ENCODE data around the gene MAP4K4.
"Not testable (repeated sequence)": the region's sequence is repeated elsewhere in the genome, so short reads cannot be mapped to it uniquely, and the experiment has no call there.

Gene MAP4K4

DNA sequence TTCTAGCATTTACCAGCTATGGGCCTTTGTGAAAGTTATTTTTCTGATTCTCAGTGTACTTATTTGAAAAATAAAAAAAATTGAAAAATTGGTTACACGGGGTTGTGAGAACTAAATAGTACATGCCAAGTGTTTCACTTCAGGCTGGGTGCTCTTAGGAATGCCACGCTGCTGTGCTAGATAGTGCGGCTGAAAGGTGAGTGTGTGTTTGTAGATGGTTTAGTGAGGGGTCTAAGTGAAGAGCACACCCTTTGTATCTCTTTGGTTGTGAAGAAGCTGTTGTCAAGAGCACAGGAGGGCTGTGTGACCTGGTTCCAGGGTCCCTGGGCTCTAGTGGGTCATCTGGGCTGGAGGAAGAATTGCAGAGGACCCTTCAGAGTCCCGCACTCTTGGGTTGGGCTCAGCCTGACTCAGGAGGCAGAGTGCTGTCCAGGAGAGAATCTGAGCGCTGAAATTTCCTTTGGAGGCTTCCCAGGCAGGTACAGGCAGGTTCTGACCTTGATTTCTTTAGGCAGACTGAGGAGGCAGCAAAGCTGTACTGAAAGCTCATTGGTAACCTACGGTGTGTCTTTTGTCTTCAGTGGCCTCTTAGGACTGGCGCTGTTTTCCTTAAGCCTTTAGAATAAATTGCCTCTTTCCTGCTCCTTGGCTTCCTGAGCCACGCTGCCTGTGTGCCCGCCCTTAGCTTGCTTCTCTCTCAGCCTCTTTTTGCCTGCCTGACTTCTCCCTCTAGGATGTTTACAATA lies 44.4 kb downstream of the MAP4K4 start:
- FAIRE-seq (no peak), DNase-seq (ENCODE audit: low spot score) (no peak)

GRCh38 chr2:101742547-101742946 lies 45.0 kb downstream of the MAP4K4 start:
- FAIRE-seq: no peak
- DNase-seq (ENCODE audit: low spot score): no peak

DNA sequence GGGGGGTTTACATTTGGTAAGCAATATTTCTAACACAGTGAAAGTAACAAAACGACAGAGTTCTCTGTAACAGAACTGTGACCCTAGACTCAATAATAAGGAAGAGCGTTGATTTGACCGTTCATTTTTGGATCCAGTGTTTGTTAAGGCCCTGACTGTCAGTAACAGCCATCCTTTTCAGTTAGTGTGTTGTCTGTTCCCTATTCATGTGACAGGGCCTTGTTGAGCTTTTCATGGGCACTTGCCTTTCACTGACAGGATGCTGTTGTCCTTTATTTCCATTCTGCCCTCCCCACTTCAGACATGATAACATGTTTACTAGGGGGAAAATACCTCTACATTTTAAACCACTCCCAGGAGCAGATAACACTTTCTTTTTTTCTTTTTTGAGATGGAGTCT lies 45.8 kb downstream of the MAP4K4 start:
- FAIRE-seq (no peak), DNase-seq (ENCODE audit: low spot score) (no peak)

DNA sequence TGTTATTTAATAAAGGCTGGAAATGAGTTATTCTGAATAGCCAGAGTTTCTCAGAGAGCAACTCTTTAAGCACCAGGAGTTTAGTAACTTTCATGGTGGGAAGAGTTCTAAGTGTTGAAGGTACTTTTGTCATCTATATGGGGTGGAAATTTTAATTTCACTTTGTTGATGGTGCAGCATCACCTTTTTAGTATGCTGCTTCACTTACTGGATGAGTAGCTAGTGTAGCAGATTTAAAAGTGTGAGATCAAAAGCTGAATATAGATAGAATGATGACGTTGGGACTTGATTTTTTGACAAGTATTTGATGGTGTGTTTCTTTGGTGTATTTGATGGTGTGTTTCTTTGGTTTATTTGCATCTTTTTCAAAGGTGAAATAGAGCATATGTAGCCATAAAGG lies 47.3 kb downstream of the MAP4K4 start:
- FAIRE-seq: no peak
- DNase-seq (ENCODE audit: low spot score): no peak

DNA sequence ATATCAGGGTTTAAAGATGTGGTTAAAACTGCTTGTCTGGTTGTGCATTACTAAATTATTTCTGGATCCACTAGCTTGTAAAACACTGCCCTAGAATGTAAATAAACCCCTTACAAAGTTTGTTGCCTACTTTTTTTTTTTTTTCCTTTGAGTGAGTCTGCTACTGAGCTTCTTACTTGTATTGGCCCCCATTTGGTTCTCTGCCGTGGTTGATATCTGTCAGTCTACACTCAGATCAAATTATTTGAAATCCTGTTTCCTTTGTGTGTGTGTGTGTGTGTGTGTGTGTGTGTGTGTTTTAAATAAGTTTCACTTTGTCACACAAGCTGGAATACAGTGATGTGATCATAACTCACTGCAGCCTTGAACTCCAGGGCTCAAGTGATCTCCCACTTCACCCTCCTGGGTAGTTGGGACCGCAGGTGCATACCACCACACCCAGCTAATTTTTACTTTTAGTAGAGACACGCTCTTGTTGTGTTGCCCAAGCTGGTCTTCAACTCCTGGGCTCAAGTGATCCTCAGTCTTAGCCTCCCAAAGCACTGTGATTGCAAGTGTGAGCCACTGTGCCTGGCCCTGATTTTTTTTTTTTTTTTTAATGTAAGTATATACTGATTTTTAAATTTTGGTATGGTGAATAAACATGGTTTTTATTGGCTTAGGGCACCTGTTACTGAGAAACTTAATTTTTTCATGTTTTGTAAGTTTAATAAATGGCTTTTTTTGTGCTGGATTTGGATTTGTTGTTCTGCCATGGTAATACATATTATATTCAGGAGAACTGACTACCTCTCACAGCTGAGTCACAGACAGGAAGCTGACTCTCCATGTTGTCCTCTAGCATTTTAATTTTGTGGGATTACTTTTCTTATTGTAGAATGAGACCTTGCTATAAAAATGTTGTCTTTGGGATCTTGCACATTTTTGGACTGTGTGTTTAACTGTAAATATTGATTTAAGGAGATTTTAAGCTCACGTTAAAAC lies 48.5 kb downstream of the MAP4K4 start:
- FAIRE-seq (peak; percentile 9), DNase-seq (ENCODE audit: low spot score) (peak; percentile 40)

DNA sequence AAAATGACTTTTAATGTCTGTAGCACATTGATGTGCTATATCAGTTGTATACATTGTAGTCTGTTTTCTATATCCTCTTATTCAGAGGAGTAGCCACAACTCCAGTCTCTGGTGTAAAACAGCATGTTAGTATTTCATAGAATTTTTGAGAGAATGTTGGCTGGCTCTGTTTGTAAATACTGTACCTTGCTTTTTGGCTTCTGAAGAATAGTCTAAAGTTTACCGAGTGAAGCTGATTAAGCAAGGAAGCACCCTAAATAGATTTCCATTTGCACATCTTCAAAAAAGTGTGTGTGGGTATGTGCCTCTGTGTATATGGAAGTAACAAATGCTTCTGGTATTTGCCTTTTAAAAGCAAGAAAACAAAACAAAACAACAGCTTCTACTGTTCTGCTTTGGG lies 50.5 kb downstream of the MAP4K4 start:
- DNase-seq (ENCODE audit: low spot score) (no peak), FAIRE-seq (no peak)

DNA sequence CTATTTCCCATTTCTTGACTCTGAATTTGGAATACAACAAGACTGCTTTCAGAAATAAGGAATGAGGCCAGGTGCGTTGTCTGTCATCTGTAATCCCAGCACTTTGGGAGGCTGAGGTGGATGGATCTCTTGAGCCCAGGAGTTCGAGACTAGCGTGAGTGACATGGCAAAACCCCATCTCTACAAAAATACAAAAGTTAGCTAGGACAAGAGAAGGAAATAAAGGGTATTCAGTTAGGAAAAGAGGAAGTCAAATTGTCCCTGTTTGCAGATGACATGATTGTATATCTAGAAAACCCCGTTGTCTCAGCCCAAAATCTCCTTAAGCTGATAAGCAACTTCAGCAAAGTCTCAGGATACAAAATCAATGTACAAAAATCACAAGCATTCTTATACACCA lies 51.0 kb downstream of the MAP4K4 start:
- not testable (repeated sequence) for DNase-seq (ENCODE audit: low spot score); FAIRE-seq

DNA sequence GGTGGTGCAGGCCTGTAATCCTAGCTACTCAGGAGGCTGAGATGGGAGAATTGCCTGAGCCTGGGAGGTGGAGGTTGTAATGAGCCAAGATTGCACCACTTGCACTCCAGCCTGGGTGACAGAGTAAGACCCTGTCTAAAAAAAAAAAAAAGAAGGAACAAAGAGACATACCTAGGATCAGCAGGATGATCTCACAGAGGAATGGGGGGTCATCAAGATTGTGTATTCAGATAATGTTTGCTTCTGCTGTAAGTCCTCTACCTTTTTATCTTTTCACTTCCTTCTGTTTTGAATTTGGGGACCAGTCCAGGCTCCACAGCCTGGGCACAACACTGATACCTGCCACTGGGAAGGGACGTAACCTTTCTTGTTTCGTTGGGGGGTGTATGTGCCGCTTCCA lies 53.2 kb downstream of the MAP4K4 start:
- FAIRE-seq: no peak
- no peak for DNase-seq (ENCODE audit: low spot score)

GRCh38 chr2:101751276-101751815 lies 53.8 kb downstream of the MAP4K4 start:
- FAIRE-seq (no peak), DNase-seq (ENCODE audit: low spot score) (no peak)

- no peak for FAIRE-seq
- no peak for DNase-seq (ENCODE audit: low spot score)
Measured at GRCh38 chr2:101751875-101752619, 54.5 kb downstream of the MAP4K4 start.

DNA sequence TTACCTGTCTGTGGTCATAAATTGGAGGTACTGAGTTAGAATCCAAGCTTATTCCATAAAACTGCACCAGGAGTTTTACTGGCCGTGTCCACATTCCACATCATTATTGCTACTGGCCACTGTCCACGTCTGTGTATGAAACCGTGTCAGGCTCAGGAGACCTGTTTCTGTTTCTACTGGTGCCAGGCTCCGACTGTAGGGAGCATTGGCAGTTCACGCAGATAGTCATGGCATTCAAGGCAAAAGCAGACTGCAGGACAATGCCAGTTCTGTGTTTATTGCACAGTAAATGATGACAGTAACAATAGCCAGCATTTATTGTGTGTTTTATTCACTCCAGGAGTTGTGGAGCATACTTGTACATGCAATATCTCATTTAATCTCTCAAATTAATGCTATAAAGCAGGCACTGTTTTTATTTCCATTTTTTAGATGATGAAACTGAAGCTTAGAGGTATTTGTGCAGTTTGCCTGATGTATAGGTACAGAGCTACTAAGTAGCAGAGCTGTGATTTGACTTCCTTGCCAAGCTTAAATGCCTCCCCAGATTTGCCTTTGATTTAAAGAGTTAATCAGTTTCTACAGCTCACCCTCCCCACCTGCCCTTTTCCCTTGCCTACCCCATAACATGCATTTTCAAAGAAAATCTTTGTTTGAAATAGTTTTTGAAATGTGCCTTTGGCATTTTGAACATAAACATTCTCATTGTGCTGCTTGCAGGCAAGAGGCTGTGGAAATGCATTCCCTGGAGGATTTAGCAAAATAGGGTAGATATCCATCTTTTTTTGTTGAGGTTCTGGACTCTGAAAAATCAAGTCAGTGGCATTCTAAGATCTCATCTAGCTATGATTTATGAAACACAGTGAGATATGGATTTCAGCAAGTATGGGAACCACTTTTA lies 55.5 kb downstream of the MAP4K4 start:
- DNase-seq (ENCODE audit: low spot score): no peak
- FAIRE-seq: no peak

DNA sequence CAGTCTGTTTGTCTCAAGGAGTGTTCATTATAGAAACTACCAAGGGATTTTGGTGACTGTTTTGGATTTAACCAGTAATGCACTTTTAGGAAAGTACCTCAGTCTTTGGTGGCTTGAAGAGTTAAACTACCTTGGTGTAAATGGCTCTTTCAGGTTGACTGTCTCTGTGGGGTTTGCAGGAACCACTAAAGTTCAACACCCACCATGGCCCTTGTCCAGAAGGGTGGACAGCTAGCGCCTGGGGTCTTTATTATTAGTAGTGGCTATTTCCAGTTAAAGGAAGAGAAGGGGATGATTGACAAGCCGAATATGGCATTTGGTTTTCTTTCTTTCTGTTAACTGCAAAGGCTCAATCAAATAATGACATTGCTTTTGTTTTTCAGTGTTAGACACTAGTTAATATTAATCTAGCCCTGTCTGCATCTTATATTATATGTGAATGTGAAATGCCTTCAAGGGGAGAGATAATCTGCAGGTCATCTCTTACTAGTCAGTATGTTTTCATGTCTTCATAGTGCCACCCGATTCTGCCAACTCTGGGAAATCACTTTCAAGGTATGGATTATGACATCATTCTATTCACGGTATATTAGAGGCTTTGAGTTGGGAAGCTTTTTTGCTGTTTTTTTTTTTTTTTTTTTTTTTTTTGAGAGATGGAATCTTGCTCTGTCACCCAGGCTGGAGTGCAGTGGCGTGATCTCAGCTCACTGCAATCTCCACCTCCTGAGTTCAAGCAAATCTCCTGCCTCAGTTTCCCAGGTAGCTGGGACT lies 56.4 kb downstream of the MAP4K4 start:
- FAIRE-seq (no peak), DNase-seq (ENCODE audit: low spot score) (no peak)

- FAIRE-seq (no peak), DNase-seq (ENCODE audit: low spot score) (no peak)
Measured at GRCh38 chr2:101754618-101755017, 57.1 kb downstream of the MAP4K4 start.

DNA sequence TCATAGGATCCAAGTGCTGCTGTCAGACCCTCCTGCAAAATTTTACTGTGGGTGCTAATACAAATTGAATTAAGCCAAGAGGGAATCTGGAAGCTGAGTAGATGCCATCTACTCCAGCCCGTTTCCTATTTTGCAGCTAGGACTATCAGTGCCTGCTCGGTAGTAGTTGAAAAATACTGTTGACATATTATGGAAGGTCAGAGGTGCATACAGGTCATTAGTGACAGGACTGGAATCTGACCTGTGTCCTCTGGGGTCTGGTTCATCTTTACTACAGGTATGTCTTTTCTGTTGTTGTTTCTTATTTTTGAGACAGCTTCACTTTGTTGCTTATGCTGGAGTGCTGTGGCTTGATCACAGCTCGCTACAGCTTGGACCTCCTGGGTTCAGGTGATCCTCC lies 58.8 kb downstream of the MAP4K4 start:
- DNase-seq (ENCODE audit: low spot score) (no peak), FAIRE-seq (no peak)

DNA sequence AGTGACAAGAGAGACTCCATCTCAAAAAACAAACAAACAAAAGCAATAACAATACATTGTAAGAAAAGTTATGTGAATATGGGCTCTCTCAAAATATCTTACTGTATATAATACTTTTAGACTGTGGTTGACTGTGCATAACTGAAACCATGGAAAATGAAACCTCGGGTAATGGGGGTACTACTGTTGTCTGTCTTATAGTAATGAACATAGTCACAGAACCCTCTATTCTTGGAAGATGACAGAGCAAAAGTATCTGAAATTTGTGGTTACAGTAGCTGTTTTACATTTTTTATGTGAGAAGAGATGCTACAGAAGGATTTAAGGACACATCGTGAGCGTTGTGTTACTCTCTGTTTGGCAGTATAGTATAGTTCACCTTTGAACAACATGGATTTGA lies 60.5 kb downstream of the MAP4K4 start:
- DNase-seq (ENCODE audit: low spot score) (no peak), FAIRE-seq (no peak)

DNA sequence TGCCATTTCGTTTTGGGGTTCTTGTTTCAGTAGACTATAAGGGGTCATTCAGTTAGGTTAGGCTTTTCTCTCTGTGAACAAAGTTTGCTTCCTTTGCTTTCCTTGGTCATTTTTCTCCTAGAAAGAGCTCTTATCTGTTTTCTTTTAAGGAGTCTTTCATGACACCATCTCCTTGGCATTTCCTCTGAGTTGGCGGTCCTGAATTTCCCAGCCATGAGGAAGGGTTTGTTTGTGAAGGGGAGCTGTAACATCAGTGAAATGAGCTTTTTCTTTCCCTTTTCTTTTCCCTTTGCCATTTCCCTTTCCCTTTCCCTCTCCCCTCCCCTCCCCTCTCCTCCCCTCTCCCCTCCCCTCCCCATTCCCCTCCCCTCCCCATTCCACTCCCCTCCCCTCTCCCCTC lies 61.7 kb downstream of the MAP4K4 start:
- no peak for FAIRE-seq
- peak; percentile 61 for DNase-seq (ENCODE audit: low spot score)

DNA sequence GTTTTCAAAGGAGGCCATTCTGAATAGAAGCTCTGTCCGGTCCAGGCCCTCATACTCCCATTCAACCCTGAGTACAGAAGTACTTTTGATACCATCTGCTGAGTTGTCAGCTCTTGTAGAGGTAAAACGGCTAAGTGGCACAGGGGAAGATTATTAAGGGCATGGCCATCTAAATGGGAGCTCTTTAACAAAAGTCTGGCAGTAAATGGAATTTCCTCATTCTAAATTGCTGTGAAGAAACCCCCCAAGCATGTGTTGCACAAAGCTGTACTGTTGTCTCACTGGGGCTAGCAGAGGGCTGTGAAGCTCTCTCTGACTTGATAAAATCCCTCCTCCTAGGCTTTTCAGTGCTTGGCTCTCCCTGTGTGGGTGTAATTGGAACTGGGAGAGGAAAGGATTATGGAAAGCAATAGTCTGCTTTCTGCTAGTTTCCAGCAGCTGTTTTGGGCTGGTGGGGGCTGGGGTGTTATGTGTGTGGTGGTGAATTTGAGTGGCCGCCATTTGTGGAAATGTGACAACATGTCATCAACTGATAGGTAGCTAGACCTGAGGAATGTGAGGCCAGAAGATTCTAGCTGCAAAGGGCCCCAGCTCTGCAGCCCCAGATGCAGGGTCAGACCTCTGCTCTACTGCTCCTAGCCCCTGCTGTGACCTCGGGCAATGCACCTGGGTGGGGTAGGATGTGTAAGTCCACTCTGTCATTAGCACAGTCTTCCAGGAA lies 65.1 kb downstream of the MAP4K4 start:
- no peak for DNase-seq (ENCODE audit: low spot score)
- FAIRE-seq: no peak

DNA sequence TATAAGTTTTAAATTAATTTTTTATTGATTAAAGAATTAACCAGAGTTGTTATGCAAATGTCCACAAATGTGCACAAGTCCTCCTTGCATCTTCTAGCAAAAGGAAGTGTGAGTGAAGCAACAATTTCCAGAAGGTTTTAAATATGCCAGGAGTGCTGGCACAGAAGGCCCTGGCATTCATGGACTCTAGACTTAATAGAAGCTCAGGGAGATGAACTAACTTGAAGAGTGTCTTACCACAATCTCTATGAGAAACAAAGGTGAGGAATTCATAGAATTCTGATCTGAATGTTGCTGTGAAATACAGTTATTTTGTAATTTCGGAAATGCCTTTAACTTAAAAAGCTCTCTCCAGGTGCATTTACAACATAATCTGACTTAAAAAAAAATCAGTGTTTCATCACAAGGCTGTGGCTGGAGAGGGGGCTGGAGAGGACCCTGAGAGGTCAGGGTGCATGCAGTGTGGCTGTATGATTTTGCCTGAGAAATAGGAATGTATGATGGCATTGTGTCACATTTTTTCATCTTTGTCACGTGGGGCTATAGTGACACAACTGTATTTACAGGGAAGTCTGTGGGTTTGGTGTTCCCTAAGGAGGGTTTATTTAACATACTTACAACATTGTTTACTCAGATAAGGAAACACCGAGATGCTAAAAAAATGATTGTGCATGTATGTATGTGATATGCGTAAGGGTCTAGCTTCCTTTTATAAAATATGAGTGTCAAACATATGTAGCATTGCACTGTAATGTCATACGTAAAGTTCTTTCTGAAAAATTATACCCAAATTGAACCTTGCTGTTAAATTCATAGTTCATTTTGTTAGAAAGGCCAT lies 66.2 kb downstream of the MAP4K4 start:
- no peak for DNase-seq (ENCODE audit: low spot score)
- FAIRE-seq: no peak

Measured in urothelium cell line (cell line).